PC-9 (cell line): ENCODE results near the gene ARHGAP44. TPM values are rescaled to one million over a fixed set of nuclear protein-coding genes. Genes with fewer than 3 reads are reported as not detected.

Source experiments
- BruUV-seq: library from RNA; stranded (reverse); fragments of 400-500 nt; replicated peaks from 2 replicates; lab custom pipeline; 2021; lab: Mats Ljungman, UMichigan
- CTCF ChIA-PET: fragments of 300-600 bp; sonication (Branson Sonifier 250); formaldehyde crosslinking; loops from one replicate; lab custom pipeline; 2022; ENCODE audit warnings: antibody characterized with exemption; lab: Charles Lee
- POLR2A ChIA-PET: fragments of 300-600 bp; sonication (Branson Sonifier 250); formaldehyde crosslinking; loops from one replicate; lab custom pipeline; 2022; ENCODE audit warnings: antibody characterized with exemption; ENCODE audit not compliant: unreplicated experiment; lab: Charles Lee
- DNase-seq, 2 experiments: peaks; one replicate each; pipeline versions ENCODE4 v3.0.0 to v3.0.0-alpha.2; 2015 to 2022; ENCODE audit warnings: mixed read lengths in 1 of 2
- H2AFZ ChIP-seq: fragments of 200-600 bp; sonication (generic); 2 replicates; pipeline ENCODE4 v1.8.1; 2017; ENCODE audit warnings: antibody characterized with exemption
- H3F3A ChIP-seq: fragments of 200-600 bp; sonication (generic); 2 replicates; pipeline ENCODE4 v1.8.1; 2017; ENCODE audit warnings: antibody characterized with exemption, mild to moderate bottlenecking, low read depth; ENCODE audit not compliant: insufficient read depth
- H3K27ac ChIP-seq: fragments of 200-600 bp; sonication (generic); 2 replicates; pipeline ENCODE4 v1.6.1; 2016; ENCODE audit warnings: mixed run types
- H3K27me3 ChIP-seq: fragments of 200-600 bp; sonication (generic); 2 replicates; pipeline ENCODE4 v1.6.1; 2016; ENCODE audit warnings: low read depth, mixed run types; ENCODE audit not compliant: insufficient read depth
- H3K36me3 ChIP-seq: fragments of 200-600 bp; sonication (generic); 2 replicates; pipeline ENCODE4 v1.6.1; 2016; ENCODE audit warnings: low read depth, mixed run types
- H3K4me1 ChIP-seq: fragments of 200-600 bp; sonication (generic); replicated peaks from 2 replicates; pipeline ENCODE4 v1.6.1; 2016; ENCODE audit warnings: mixed run types; ENCODE audit not compliant: insufficient read depth
- H3K4me2 ChIP-seq: fragments of 200-600 bp; sonication (generic); 2 replicates; pipeline ENCODE4 v1.6.1; 2017; ENCODE audit warnings: mixed run types
- H3K4me3 ChIP-seq: fragments of 200-600 bp; sonication (generic); 2 replicates; pipeline ENCODE4 v1.6.1; 2016; ENCODE audit warnings: mixed run types
- H3K79me2 ChIP-seq: fragments of 200-600 bp; sonication (generic); 2 replicates; pipeline ENCODE4 v1.6.1; 2017; ENCODE audit warnings: low read depth, mixed run types
- H3K9me2 ChIP-seq: fragments of 200-600 bp; sonication (generic); 2 replicates; pipeline ENCODE4 v1.8.1; 2017; ENCODE audit warnings: mild to moderate bottlenecking; ENCODE audit not compliant: insufficient read depth
- H3K9me3 ChIP-seq: fragments of 200-600 bp; sonication (generic); 2 replicates; pipeline ENCODE4 v1.8.1; 2016; ENCODE audit warnings: low read depth; ENCODE audit not compliant: insufficient read depth
- H4K20me1 ChIP-seq: fragments of 200-600 bp; sonication (generic); 2 replicates; pipeline ENCODE4 v1.8.1; 2017; ENCODE audit not compliant: insufficient read depth
- EZH2 ChIP-seq: fragments of 200-600 bp; sonication (generic); IDR thresholded peaks from 2 replicates; pipeline ENCODE4 v1.8.0; 2017; ENCODE audit warnings: antibody characterized with exemption, low read depth
- intact Hi-C: fragments of 100-400 bp; cut with micrococcal nuclease; formaldehyde crosslinking; loops from one replicate; pipeline ENCODE4 v1.10.0; 2022; ENCODE audit not compliant: unreplicated experiment
- total RNA-seq: library from RNA; stranded (reverse); gene quantifications from 2 replicates; pipeline ENCODE4 v1.2.3, GENCODE V29; 2021
- TF ChIP-seq, protein P1 (sequence below): fragments of 200-600 bp; sonication (generic); conservative IDR thresholded peaks from 2 replicates; pipeline ENCODE4 v1.6.1; 2017; ENCODE audit warnings: mixed run types, antibody characterized with exemption, mild to moderate bottlenecking, moderate library complexity

The ARHGAP44 gene
- total RNA-seq, 1 experiment from 2014 or later = not detected

GRCh38 chr17:12812877-12813276 lies 23.6 kb downstream of the ARHGAP44 start:
- Histone ChIP-seq H3K27ac (no peak overlapping the region), H3K9me2 (no peaks in the 10 kb centered on the region), H2AFZ (no peak overlapping the region), H3K4me1 (no peaks in the 10 kb centered on the region), H3K36me3 (no peaks in the 10 kb centered on the region), H3F3A (no peaks in the 10 kb centered on the region), H3K9me3 (no peaks in the 10 kb centered on the region), H4K20me1 (no peaks in the 10 kb centered on the region), H3K4me3 (no peak overlapping the region), H3K4me2 (no peak overlapping the region), H3K27me3 (peaks cover 8% of the 10 kb centered on the region; the same call in 1 of the 2 replicates), H3K79me2 (no peaks in the 10 kb centered on the region)
- no peak for DNase-seq
- BruUV-seq = no TSS peak
- ChIA-PET POLR2A (no interaction called here), CTCF (no interaction called here)
- intact Hi-C loops = no loop called here
- TF ChIP-seq, protein P1, sequence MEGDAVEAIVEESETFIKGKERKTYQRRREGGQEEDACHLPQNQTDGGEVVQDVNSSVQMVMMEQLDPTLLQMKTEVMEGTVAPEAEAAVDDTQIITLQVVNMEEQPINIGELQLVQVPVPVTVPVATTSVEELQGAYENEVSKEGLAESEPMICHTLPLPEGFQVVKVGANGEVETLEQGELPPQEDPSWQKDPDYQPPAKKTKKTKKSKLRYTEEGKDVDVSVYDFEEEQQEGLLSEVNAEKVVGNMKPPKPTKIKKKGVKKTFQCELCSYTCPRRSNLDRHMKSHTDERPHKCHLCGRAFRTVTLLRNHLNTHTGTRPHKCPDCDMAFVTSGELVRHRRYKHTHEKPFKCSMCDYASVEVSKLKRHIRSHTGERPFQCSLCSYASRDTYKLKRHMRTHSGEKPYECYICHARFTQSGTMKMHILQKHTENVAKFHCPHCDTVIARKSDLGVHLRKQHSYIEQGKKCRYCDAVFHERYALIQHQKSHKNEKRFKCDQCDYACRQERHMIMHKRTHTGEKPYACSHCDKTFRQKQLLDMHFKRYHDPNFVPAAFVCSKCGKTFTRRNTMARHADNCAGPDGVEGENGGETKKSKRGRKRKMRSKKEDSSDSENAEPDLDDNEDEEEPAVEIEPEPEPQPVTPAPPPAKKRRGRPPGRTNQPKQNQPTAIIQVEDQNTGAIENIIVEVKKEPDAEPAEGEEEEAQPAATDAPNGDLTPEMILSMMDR = no peak
- TF ChIP-seq EZH2 = no peak

DNA sequence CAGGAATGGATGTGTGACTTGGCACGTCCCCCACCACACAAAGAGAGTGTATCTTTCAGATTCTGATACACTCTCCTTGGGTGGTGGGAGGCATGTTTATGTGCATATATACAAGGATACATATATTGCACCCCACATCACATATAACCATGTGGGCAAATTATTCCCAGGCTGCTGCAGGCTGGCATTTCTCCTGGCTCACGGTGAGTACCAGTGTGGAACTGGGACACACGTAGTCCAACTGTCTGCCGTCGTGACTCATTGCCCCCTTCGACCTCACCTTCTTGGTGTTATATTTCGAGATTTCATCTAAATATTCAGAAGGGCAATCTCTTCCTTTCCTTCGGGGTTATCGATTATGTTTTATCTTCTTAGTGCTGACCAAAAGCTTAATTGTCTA lies 24.4 kb downstream of the ARHGAP44 start:
- Histone ChIP-seq H3K79me2 (no peaks in the 10 kb centered on the region), H3K4me2 (no peak overlapping the region), H3K4me1 (no peaks in the 10 kb centered on the region), H2AFZ (no peak overlapping the region), H3K9me3 (no peaks in the 10 kb centered on the region), H3F3A (no peaks in the 10 kb centered on the region), H3K4me3 (no peak overlapping the region), H3K9me2 (no peaks in the 10 kb centered on the region), H4K20me1 (no peaks in the 10 kb centered on the region), H3K27ac (no peak overlapping the region), H3K27me3 (peaks cover 8% of the 10 kb centered on the region; the same call in 1 of the 2 replicates), H3K36me3 (no peaks in the 10 kb centered on the region)
- BruUV-seq = no TSS peak
- intact Hi-C loops = no loop called here
- TF ChIP-seq EZH2 = no peak
- TF ChIP-seq, protein P1 = no peak
- DNase-seq = no peak
- ChIA-PET CTCF (no interaction called here), POLR2A (no interaction called here)

- BruUV-seq = no TSS peak
- Histone ChIP-seq H3F3A (no peaks in the 10 kb centered on the region), H4K20me1 (no peaks in the 10 kb centered on the region), H3K4me2 (no peak overlapping the region), H3K9me3 (no peaks in the 10 kb centered on the region), H3K27me3 (peaks cover 8% of the 10 kb centered on the region; the same call in 1 of the 2 replicates), H3K36me3 (no peaks in the 10 kb centered on the region), H3K27ac (no peak overlapping the region), H2AFZ (no peak overlapping the region), H3K4me1 (no peaks in the 10 kb centered on the region), H3K79me2 (no peaks in the 10 kb centered on the region), H3K4me3 (no peak overlapping the region), H3K9me2 (no peaks in the 10 kb centered on the region)
- DNase-seq = no peak
- CTCF ChIA-PET = no interaction called here
- POLR2A ChIA-PET = no interaction called here
- intact Hi-C loops = no loop called here
- TF ChIP-seq, protein P1 = no peak
- no peak for TF ChIP-seq EZH2
Measured at GRCh38 chr17:12814718-12815117, 25.4 kb downstream of the ARHGAP44 start.
